ENCODE measurements around the gene ZNF22.

- no peak for TF ChIP-seq POLR2A (IDR thresholded peaks at IDR 0.05; ENCODE audit: low read depth, low read length)
- no peak for TF ChIP-seq POLR2AphosphoS5 (IDR thresholded peaks at IDR 0.05; ENCODE audit: low read depth, low read length)
- no peak for TF ChIP-seq TAF1 (IDR thresholded peaks at IDR 0.05; ENCODE audit: borderline replicate concordance, low read depth, low read length)
Observed at GRCh38 chr10:44954962-44955361, 45.8 kb upstream of the ZNF22 start.

All from GM12892 (cell line).